Astrocyte (in vitro differentiated cells and primary cell): ENCODE data around the gene PSME3. TPM values are rescaled to one million over a fixed set of nuclear protein-coding genes. Genes with fewer than 3 reads are reported as not detected.

Experiments used
- DNase-seq: peaks from one replicate; pipeline ENCODE4 v3.0.0-alpha.2; 2010; ENCODE audit warnings: low read depth
- FAIRE-seq: peaks from 2 replicates; lab custom pipeline; 2011; peaks lifted over from hg19 to GRCh38; lab: Jason Lieb, UNC
- H2AFZ ChIP-seq: 2 replicates; pipeline ENCODE4 v1.6.0; 2012; ENCODE audit warnings: low read depth, low read length, inconsistent platforms
- H3K27ac ChIP-seq: 2 replicates; pipeline ENCODE4 v1.5.1; 2011; ENCODE audit warnings: low read depth, low read length, inconsistent platforms
- H3K27me3 ChIP-seq: 2 replicates; pipeline ENCODE4 v1.6.0; 2011; ENCODE audit warnings: low read length, inconsistent platforms; ENCODE audit not compliant: insufficient read depth
- H3K36me3 ChIP-seq: 2 replicates; pipeline ENCODE4 v1.5.1; 2011; ENCODE audit warnings: low read length, inconsistent platforms; ENCODE audit not compliant: insufficient read depth
- H3K4me1 ChIP-seq: 2 replicates; pipeline ENCODE4 v1.5.1; 2011; ENCODE audit warnings: low read length, inconsistent platforms; ENCODE audit not compliant: insufficient read depth
- H3K4me2 ChIP-seq: 2 replicates; pipeline ENCODE4 v1.6.0; 2012; ENCODE audit warnings: low read length, inconsistent platforms
- H3K4me3 ChIP-seq: 2 replicates; pipeline ENCODE4 v1.5.1; 2011; ENCODE audit warnings: low read depth, mild to moderate bottlenecking, low read length, inconsistent platforms; ENCODE audit not compliant: insufficient read depth
- H3K79me2 ChIP-seq: 2 replicates; pipeline ENCODE4 v1.6.0; 2012; ENCODE audit warnings: mild to moderate bottlenecking, low read length, inconsistent platforms; ENCODE audit not compliant: insufficient read depth
- H3K9ac ChIP-seq: 2 replicates; pipeline ENCODE4 v1.6.0; 2012; ENCODE audit warnings: mild to moderate bottlenecking, low read length, inconsistent platforms
- H3K9me3 ChIP-seq: 2 replicates; pipeline ENCODE4 v1.5.1; 2012; ENCODE audit warnings: low read depth, mild to moderate bottlenecking, low read length, inconsistent platforms; ENCODE audit not compliant: insufficient read depth
- H4K20me1 ChIP-seq: 2 replicates; pipeline ENCODE4 v1.6.0; 2012; ENCODE audit warnings: low read length, inconsistent platforms; ENCODE audit not compliant: insufficient read depth
- H3K27ac Mint-ChIP-seq: one replicate; pipeline ENCODE4 v1.8.0; 2021; ENCODE audit warnings: mild to moderate bottlenecking, mixed read lengths; ENCODE audit not compliant: unreplicated experiment
- H3K27me3 Mint-ChIP-seq: one replicate; pipeline ENCODE4 v1.8.0; 2021; ENCODE audit warnings: low read depth, mixed read lengths; ENCODE audit not compliant: unreplicated experiment
- H3K36me3 Mint-ChIP-seq: one replicate; pipeline ENCODE4 v1.8.0; 2021; ENCODE audit warnings: low read depth, mixed read lengths; ENCODE audit not compliant: unreplicated experiment
- H3K4me1 Mint-ChIP-seq: one replicate; pipeline ENCODE4 v1.8.0; 2021; ENCODE audit warnings: low read depth, mixed read lengths; ENCODE audit not compliant: unreplicated experiment
- H3K4me3 Mint-ChIP-seq: one replicate; pipeline ENCODE4 v1.8.0; 2021; ENCODE audit warnings: mild to moderate bottlenecking, moderate library complexity, mixed read lengths; ENCODE audit not compliant: unreplicated experiment
- H3K9me3 Mint-ChIP-seq: one replicate; pipeline ENCODE4 v1.8.0; 2021; ENCODE audit warnings: mild to moderate bottlenecking, mixed read lengths; ENCODE audit not compliant: unreplicated experiment
- EZH2 ChIP-seq: IDR thresholded peaks from 2 replicates; pipeline ENCODE4 v1.6.1; 2012; ENCODE audit warnings: mild to moderate bottlenecking, low read length, inconsistent platforms; ENCODE audit not compliant: insufficient read depth
- total RNA-seq: library from RNA; stranded (reverse); gene quantifications from 2 replicates; pipeline ENCODE4 v1.2.1, GENCODE V29; 2021
- TF ChIP-seq, protein P1 (sequence below): IDR thresholded peaks from 2 replicates; pipeline ENCODE4 v1.5.1; 2011; ENCODE audit warnings: low read depth, mild to moderate bottlenecking, inconsistent platforms, low read length, moderate library complexity; ENCODE audit not compliant: insufficient read depth

PSME3 gene
- total RNA-seq, 1 donor from 2014 or later: 152 TPM

DNA sequence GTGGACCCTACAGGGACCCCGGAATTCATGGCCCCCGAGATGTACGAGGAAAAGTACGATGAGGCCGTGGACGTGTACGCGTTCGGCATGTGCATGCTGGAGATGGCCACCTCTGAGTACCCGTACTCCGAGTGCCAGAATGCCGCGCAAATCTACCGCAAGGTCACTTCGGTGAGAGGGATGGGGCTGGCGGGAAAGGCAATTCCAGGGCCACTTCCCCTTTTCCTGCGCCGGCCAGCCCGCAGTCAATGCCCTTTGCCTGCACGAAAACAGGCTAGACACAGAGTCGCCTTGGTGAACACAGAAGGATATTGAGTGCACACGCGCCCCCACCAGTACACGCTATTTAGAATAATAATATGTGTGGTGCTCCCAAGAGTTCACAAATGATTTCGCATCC, 48.8 kb upstream of the PSME3 start:
- Mint-ChIP-seq H3K27ac (no peak overlapping the region), H3K4me1 (peaks cover 23% of the 10 kb centered on the region), H3K36me3 (peaks cover 22% of the 10 kb centered on the region), H3K27me3 (no peaks in the 10 kb centered on the region), H3K4me3 (no peak overlapping the region), H3K9me3 (no peaks in the 10 kb centered on the region)
- H3K36me3 ChIP-seq: peaks cover 16% of the 10 kb centered on the region
- no peak overlapping the region for H2AFZ ChIP-seq
- H3K27ac ChIP-seq: no peak overlapping the region
- H3K9ac ChIP-seq: peak overlapping the region; percentile 3
- H3K4me2 ChIP-seq: peak overlapping the region; percentile 96
- peaks cover 67% of the 10 kb centered on the region for H4K20me1 ChIP-seq
- no peak for FAIRE-seq
- TF ChIP-seq, protein P1, sequence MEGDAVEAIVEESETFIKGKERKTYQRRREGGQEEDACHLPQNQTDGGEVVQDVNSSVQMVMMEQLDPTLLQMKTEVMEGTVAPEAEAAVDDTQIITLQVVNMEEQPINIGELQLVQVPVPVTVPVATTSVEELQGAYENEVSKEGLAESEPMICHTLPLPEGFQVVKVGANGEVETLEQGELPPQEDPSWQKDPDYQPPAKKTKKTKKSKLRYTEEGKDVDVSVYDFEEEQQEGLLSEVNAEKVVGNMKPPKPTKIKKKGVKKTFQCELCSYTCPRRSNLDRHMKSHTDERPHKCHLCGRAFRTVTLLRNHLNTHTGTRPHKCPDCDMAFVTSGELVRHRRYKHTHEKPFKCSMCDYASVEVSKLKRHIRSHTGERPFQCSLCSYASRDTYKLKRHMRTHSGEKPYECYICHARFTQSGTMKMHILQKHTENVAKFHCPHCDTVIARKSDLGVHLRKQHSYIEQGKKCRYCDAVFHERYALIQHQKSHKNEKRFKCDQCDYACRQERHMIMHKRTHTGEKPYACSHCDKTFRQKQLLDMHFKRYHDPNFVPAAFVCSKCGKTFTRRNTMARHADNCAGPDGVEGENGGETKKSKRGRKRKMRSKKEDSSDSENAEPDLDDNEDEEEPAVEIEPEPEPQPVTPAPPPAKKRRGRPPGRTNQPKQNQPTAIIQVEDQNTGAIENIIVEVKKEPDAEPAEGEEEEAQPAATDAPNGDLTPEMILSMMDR: no peak
- TF ChIP-seq EZH2: no peak
- peak overlapping the region; percentile 85 for H3K4me3 ChIP-seq
- peaks cover 42% of the 10 kb centered on the region for H3K4me1 ChIP-seq
- no peaks in the 10 kb centered on the region for H3K27me3 ChIP-seq
- H3K9me3 ChIP-seq: no peaks in the 10 kb centered on the region
- no peak for DNase-seq
- peaks cover 47% of the 10 kb centered on the region for H3K79me2 ChIP-seq

DNA sequence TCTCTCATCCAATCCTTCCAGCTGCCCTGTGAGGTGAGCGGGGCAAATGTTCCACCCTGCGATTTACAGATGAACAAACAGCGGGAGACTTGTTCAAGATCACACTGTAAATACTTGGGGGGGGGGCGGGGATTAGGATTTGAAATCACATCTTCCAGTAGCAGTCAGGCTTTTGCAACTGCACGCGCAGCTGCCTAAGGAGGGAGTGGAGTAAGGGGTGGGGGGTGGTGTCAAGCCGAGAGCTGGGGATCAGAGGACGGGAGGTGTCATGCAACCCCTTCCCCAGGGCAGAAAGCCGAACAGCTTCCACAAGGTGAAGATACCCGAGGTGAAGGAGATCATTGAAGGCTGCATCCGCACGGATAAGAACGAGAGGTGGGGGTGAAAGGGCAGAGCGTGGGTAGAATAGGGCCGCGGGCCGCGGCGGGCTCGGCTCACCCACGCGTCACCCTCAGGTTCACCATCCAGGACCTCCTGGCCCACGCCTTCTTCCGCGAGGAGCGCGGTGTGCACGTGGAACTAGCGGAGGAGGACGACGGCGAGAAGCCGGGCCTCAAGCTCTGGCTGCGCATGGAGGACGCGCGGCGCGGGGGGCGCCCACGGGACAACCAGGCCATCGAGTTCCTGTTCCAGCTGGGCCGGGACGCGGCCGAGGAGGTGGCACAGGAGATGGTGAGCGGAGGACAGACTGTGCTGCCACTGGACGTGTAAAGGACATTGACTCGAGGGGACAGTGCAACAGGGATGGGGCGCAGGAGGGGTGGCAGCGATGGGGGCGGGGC, 48.2 kb upstream of the PSME3 start:
- no peaks in the 10 kb centered on the region for H3K9me3 ChIP-seq
- peaks cover 17% of the 10 kb centered on the region for H3K4me1 Mint-ChIP-seq
- H3K9ac ChIP-seq: no peak overlapping the region
- H2AFZ ChIP-seq: no peak overlapping the region
- no peak overlapping the region for H3K27ac Mint-ChIP-seq
- H3K27ac ChIP-seq: no peak overlapping the region
- peaks cover 47% of the 10 kb centered on the region for H3K79me2 ChIP-seq
- peaks cover 67% of the 10 kb centered on the region for H4K20me1 ChIP-seq
- no peak overlapping the region for H3K4me3 Mint-ChIP-seq
- no peak for TF ChIP-seq EZH2
- TF ChIP-seq, protein P1: no peak
- H3K4me2 ChIP-seq: peak overlapping the region; percentile 96
- peaks cover 36% of the 10 kb centered on the region for H3K4me1 ChIP-seq
- no peak for DNase-seq
- peaks cover 22% of the 10 kb centered on the region for H3K36me3 Mint-ChIP-seq
- peaks cover 14% of the 10 kb centered on the region for H3K36me3 ChIP-seq
- no peaks in the 10 kb centered on the region for H3K27me3 ChIP-seq
- peak overlapping the region; percentile 85 for H3K4me3 ChIP-seq
- no peaks in the 10 kb centered on the region for H3K27me3 Mint-ChIP-seq
- no peaks in the 10 kb centered on the region for H3K9me3 Mint-ChIP-seq
- no peak for FAIRE-seq

DNA sequence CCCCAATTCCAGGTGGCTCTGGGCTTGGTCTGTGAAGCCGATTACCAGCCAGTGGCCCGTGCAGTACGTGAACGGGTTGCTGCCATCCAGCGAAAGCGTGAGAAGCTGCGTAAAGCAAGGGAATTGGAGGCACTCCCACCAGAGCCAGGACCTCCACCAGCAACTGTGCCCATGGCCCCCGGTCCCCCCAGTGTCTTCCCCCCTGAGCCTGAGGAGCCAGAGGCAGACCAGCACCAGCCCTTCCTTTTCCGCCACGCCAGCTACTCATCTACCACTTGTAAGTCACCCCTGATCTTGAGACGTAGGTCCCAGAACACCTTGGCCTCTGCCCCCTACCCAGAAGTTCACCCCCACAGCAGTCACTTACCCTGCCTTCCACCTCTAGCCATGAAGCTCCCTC, 45.9 kb upstream of the PSME3 start:
- H3K4me2 ChIP-seq: no peak overlapping the region
- Mint-ChIP-seq H3K36me3 (peaks cover 29% of the 10 kb centered on the region), H3K27me3 (no peaks in the 10 kb centered on the region), H3K4me1 (peaks cover 13% of the 10 kb centered on the region), H3K27ac (no peak overlapping the region), H3K9me3 (no peaks in the 10 kb centered on the region), H3K4me3 (no peak overlapping the region)
- no peaks in the 10 kb centered on the region for H3K9me3 ChIP-seq
- DNase-seq (no peak), FAIRE-seq (no peak)
- H3K4me3 ChIP-seq: no peak overlapping the region
- peaks cover 29% of the 10 kb centered on the region for H3K4me1 ChIP-seq
- no peaks in the 10 kb centered on the region for H3K27me3 ChIP-seq
- no peak for TF ChIP-seq EZH2
- TF ChIP-seq, protein P1: no peak
- no peak overlapping the region for H2AFZ ChIP-seq
- no peak overlapping the region for H3K27ac ChIP-seq
- H3K9ac ChIP-seq: no peak overlapping the region
- peaks cover 19% of the 10 kb centered on the region for H3K36me3 ChIP-seq
- H4K20me1 ChIP-seq: peaks cover 57% of the 10 kb centered on the region
- peaks cover 29% of the 10 kb centered on the region for H3K79me2 ChIP-seq
